H9 (cell line): ENCODE results near the gene FASTKD3. TPM values are rescaled to one million over a fixed set of nuclear protein-coding genes. Genes with fewer than 3 reads are reported as not detected.

Experiments
- DNase-seq: peaks from one replicate; pipeline ENCODE4 v3.0.0-alpha.2; 2017
- H2AFZ ChIP-seq: one replicate; pipeline ENCODE4 v1.6.1; 2013; ENCODE audit warnings: mild to moderate bottlenecking, low read length, control low read depth, moderate library complexity
- H2AK5ac ChIP-seq: 2 replicates; pipeline ENCODE4 v1.6.1; 2013; ENCODE audit warnings: low read length, control low read depth, mixed read lengths; ENCODE audit not compliant: insufficient read length
- H2BK120ac ChIP-seq: one replicate; pipeline ENCODE4 v1.6.1; 2013; ENCODE audit warnings: low read depth, mild to moderate bottlenecking, low read length, control low read depth, inconsistent platforms; ENCODE audit not compliant: poor library complexity, severe bottlenecking
- H2BK12ac ChIP-seq: 2 replicates; pipeline ENCODE4 v1.6.1; 2013; ENCODE audit warnings: low read length, control low read depth, mixed read lengths, low read depth; ENCODE audit not compliant: insufficient read length
- H2BK15ac ChIP-seq: 2 replicates; pipeline ENCODE4 v1.6.1; 2013; ENCODE audit warnings: low read depth, low read length, control low read depth
- H2BK20ac ChIP-seq: one replicate; pipeline ENCODE4 v1.6.1; 2013; ENCODE audit warnings: low read depth, mild to moderate bottlenecking, low read length, control low read depth, inconsistent platforms; ENCODE audit not compliant: poor library complexity, severe bottlenecking
- H2BK5ac ChIP-seq: 2 replicates; pipeline ENCODE4 v1.6.1; 2013; ENCODE audit warnings: low read length, control low read depth, mixed read lengths; ENCODE audit not compliant: insufficient read length
- H3K14ac ChIP-seq: 2 replicates; pipeline ENCODE4 v1.6.1; 2013; ENCODE audit warnings: low read length, control low read depth; ENCODE audit not compliant: insufficient read depth
- H3K18ac ChIP-seq: 2 replicates; pipeline ENCODE4 v1.6.1; 2013; ENCODE audit warnings: low read depth, mild to moderate bottlenecking, mixed read lengths, low read length, control low read depth; ENCODE audit not compliant: insufficient read length
- H3K23ac ChIP-seq: 2 replicates; pipeline ENCODE4 v1.6.1; 2013; ENCODE audit warnings: low read length, control low read depth, mixed read lengths, low read depth; ENCODE audit not compliant: insufficient read length
- H3K23me2 ChIP-seq: 2 replicates; pipeline ENCODE4 v1.6.1; 2013; ENCODE audit warnings: low read depth, mild to moderate bottlenecking, mixed read lengths, low read length, control low read depth; ENCODE audit not compliant: insufficient read length, poor library complexity, severe bottlenecking
- H3K27ac ChIP-seq: 2 replicates; pipeline ENCODE4 v1.5.1; 2013; ENCODE audit warnings: low read length, control low read depth, mixed read lengths, low read depth; ENCODE audit not compliant: insufficient read length
- H3K27me3 ChIP-seq: 2 replicates; pipeline ENCODE4 v1.6.1; 2013; ENCODE audit warnings: low read length, control low read depth, inconsistent platforms; ENCODE audit not compliant: insufficient read depth
- H3K4ac ChIP-seq: 2 replicates; pipeline ENCODE4 v1.6.1; 2013; ENCODE audit warnings: low read depth, mild to moderate bottlenecking, control low read depth, inconsistent platforms, low read length, moderate library complexity
- H3K4me1 ChIP-seq: 2 replicates; pipeline ENCODE4 v1.6.1; 2013; ENCODE audit warnings: low read length, control low read depth, inconsistent platforms; ENCODE audit not compliant: insufficient read depth
- H3K4me2 ChIP-seq: 2 replicates; pipeline ENCODE4 v1.6.1; 2013; ENCODE audit warnings: low read length, control low read depth, mixed read lengths; ENCODE audit not compliant: insufficient read length, insufficient read depth
- H3K56ac ChIP-seq: 2 replicates; pipeline ENCODE4 v1.6.1; 2013; ENCODE audit warnings: low read depth, mild to moderate bottlenecking, mixed read lengths, low read length, control low read depth; ENCODE audit not compliant: insufficient read length
- H3K79me1 ChIP-seq: 2 replicates; pipeline ENCODE4 v1.6.1; 2013; ENCODE audit warnings: low read depth, mild to moderate bottlenecking, moderate library complexity, low read length, control low read depth, inconsistent platforms; ENCODE audit not compliant: insufficient read depth, poor library complexity, severe bottlenecking
- H3K79me2 ChIP-seq: 2 replicates; pipeline ENCODE4 v1.6.1; 2013; ENCODE audit warnings: low read length, control low read depth, inconsistent platforms; ENCODE audit not compliant: insufficient read depth
- H3K9ac ChIP-seq: 2 replicates; pipeline ENCODE4 v1.6.1; 2013; ENCODE audit warnings: low read length, control low read depth, mixed read lengths; ENCODE audit not compliant: insufficient read length; ENCODE audit errors: extremely low read depth
- H3K9me3 ChIP-seq: one replicate; pipeline ENCODE4 v1.6.1; 2013; ENCODE audit warnings: low read depth, low read length, inconsistent platforms; ENCODE audit not compliant: control insufficient read depth
- H3T11ph ChIP-seq: one replicate; pipeline ENCODE4 v1.6.1; 2013; ENCODE audit warnings: mild to moderate bottlenecking, low read length, control low read depth, inconsistent platforms
- H4K20me1 ChIP-seq: one replicate; pipeline ENCODE4 v1.6.1; 2013; ENCODE audit not compliant: control insufficient read depth, insufficient read length, insufficient read depth
- H4K5ac ChIP-seq: 2 replicates; pipeline ENCODE4 v1.6.1; 2013; ENCODE audit warnings: low read depth, mild to moderate bottlenecking, mixed read lengths, low read length, control low read depth; ENCODE audit not compliant: insufficient read length
- H4K8ac ChIP-seq: replicated peaks from 2 replicates; pipeline ENCODE4 v1.6.1; 2013; ENCODE audit warnings: low read length, control low read depth, mixed read lengths, low read depth; ENCODE audit not compliant: insufficient read length
- H4K91ac ChIP-seq: 2 replicates; pipeline ENCODE4 v1.6.1; 2013; ENCODE audit warnings: low read depth, mild to moderate bottlenecking, moderate library complexity, mixed read lengths, low read length, control low read depth; ENCODE audit not compliant: insufficient read length
- H3K27ac Mint-ChIP-seq, 3 experiments: 2 replicates in 2 of 3; 3 replicates in 1 of 3; pipeline ENCODE4 v1.8.0; 2020 to 2021; ENCODE audit warnings: mixed read lengths in 3 of 3, mild to moderate bottlenecking in 1 of 3, moderate library complexity in 1 of 3
- H3K27me3 Mint-ChIP-seq: 2 replicates; pipeline ENCODE4 v1.8.0; 2021; ENCODE audit warnings: low read depth, mild to moderate bottlenecking, moderate library complexity, mixed read lengths
- H3K36me3 Mint-ChIP-seq, 3 experiments: 2 replicates in 2 of 3; 3 replicates in 1 of 3; pipeline ENCODE4 v1.8.0; 2020 to 2021; ENCODE audit warnings: low read depth in 3 of 3, mixed read lengths in 3 of 3; ENCODE audit not compliant: insufficient read depth in 1 of 3
- H3K4me1 Mint-ChIP-seq, 2 experiments: 2 replicates each; pipeline ENCODE4 v1.8.0; 2020; ENCODE audit warnings: mixed read lengths in 2 of 2
- H3K4me3 Mint-ChIP-seq, 2 experiments: 2 replicates in 1 of 2; 3 replicates in 1 of 2; pipeline ENCODE4 v1.8.0; 2020 to 2021; ENCODE audit warnings: mild to moderate bottlenecking in 2 of 2, mixed read lengths in 2 of 2, moderate library complexity in 1 of 2
- H3K9me3 Mint-ChIP-seq, 2 experiments: 2 replicates in 1 of 2; 3 replicates in 1 of 2; pipeline ENCODE4 v1.8.0; 2020; ENCODE audit warnings: mild to moderate bottlenecking in 2 of 2, mixed read lengths in 2 of 2, moderate library complexity in 1 of 2
- WGBS: extraction: QIAGEN DNeasy Blood & Tissue Kit; methylation state at CpG from one replicate; pipeline ENCODE4 v1.1.7; 2013; ENCODE audit warnings: missing lambda C conversion rate, low lambda C conversion rate, mixed read lengths; ENCODE audit not compliant: insufficient read length; ENCODE audit errors: extremely low coverage; 5-methylcytosine and 5-hydroxymethylcytosine counted together
- total RNA-seq: library from RNA; stranded (reverse); gene quantifications from 2 replicates; pipeline ENCODE4 v1.2.1, GENCODE V29; 2021
- TF ChIP-seq, protein P1 (sequence below): fragments of 200-600 bp; sonication (generic); conservative IDR thresholded peaks from 3 replicates; pipeline ENCODE4 v1.8.0; 2021; ENCODE audit warnings: antibody characterized with exemption, mild to moderate bottlenecking

The FASTKD3 gene
- total RNA-seq, 1 experiment from 2014 or later: 15.0 TPM

DNA sequence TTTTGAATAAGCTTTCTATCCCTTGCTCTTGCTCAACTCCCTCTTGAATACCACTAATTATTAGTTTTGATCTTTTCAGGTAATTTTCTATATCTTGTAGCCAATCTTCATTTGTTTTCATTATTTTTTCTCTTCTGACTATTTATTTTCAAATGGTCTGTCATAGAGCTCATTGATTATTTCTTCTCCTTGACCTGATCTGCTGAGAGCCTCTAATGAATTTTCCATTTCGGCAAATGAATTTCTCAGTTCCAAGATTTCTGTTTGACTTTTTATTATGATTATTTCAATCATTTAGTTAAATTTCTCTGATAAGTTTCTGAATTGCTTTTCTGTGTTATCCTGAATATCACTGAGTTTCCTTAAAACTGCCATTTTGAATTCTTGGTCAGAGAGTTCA, 39.5 kb upstream of the FASTKD3 start:
- H3K9me3 Mint-ChIP-seq: peaks cover 29 to 36% of the 10 kb centered on the region in 2 experiments
- no CpG with 5 or more reads among the region's 1 CpG for WGBS
- Histone ChIP-seq H2AK5ac (no peak overlapping the region), H3K9me3 (no peaks in the 10 kb centered on the region), H3T11ph (no peak overlapping the region), H3K79me2 (no peaks in the 10 kb centered on the region), H2BK12ac (no peak overlapping the region), H4K20me1 (no peaks in the 10 kb centered on the region), H2BK5ac (no peak overlapping the region), H3K27ac (no peak overlapping the region), H3K4ac (no peak overlapping the region), H4K5ac (no peak overlapping the region), H3K14ac (no peak overlapping the region), H2BK20ac (no peak overlapping the region), H4K8ac (no peak overlapping the region), H3K23ac (no peak overlapping the region), H3K23me2 (no peaks in the 10 kb centered on the region), H3K9ac (no peak overlapping the region), H2AFZ (no peak overlapping the region), H3K4me1 (no peaks in the 10 kb centered on the region), H3K79me1 (no peaks in the 10 kb centered on the region), H2BK120ac (no peak overlapping the region), H3K27me3 (no peaks in the 10 kb centered on the region), H4K91ac (no peak overlapping the region), H3K56ac (no peak overlapping the region), H3K4me2 (no peak overlapping the region), H2BK15ac (no peak overlapping the region), H3K18ac (no peak overlapping the region)
- no peak overlapping the region for H3K27ac Mint-ChIP-seq
- no peak overlapping the region for H3K4me3 Mint-ChIP-seq
- peaks cover 0 to 5% of the 10 kb centered on the region in 2 experiments; a peak in 2 of 4 replicates for H3K4me1 Mint-ChIP-seq
- H3K27me3 Mint-ChIP-seq: no peaks in the 10 kb centered on the region
- TF ChIP-seq, protein P1, sequence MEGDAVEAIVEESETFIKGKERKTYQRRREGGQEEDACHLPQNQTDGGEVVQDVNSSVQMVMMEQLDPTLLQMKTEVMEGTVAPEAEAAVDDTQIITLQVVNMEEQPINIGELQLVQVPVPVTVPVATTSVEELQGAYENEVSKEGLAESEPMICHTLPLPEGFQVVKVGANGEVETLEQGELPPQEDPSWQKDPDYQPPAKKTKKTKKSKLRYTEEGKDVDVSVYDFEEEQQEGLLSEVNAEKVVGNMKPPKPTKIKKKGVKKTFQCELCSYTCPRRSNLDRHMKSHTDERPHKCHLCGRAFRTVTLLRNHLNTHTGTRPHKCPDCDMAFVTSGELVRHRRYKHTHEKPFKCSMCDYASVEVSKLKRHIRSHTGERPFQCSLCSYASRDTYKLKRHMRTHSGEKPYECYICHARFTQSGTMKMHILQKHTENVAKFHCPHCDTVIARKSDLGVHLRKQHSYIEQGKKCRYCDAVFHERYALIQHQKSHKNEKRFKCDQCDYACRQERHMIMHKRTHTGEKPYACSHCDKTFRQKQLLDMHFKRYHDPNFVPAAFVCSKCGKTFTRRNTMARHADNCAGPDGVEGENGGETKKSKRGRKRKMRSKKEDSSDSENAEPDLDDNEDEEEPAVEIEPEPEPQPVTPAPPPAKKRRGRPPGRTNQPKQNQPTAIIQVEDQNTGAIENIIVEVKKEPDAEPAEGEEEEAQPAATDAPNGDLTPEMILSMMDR: no peak
- H3K36me3 Mint-ChIP-seq: peaks cover 40 to 61% (median 49%) of the 10 kb centered on the region in 3 experiments
- DNase-seq: no peak
